Osteoblast (primary cell): ENCODE measurements around the gene PRR13. TPM values are rescaled to one million over a fixed set of nuclear protein-coding genes. Genes with fewer than 3 reads are reported as not detected.
A peak's percentile ranks its signal among the peaks of the same experiment; 100 is the strongest.
"Not testable (repeated sequence)": the region's sequence is repeated elsewhere in the genome, so short reads cannot be mapped to it uniquely, and the experiment has no call there.

Experiments used
- DNase-seq: peaks from one replicate; pipeline ENCODE4 v3.0.0; 2011; ENCODE audit warnings: low spot score, mixed read lengths; ENCODE audit not compliant: insufficient read length; ENCODE audit errors: missing footprints
- H2AFZ ChIP-seq: 2 replicates; pipeline ENCODE4 v1.6.0; 2011; ENCODE audit warnings: mild to moderate bottlenecking, low read length
- H3K27ac ChIP-seq: 2 replicates; pipeline ENCODE4 v1.5.1; 2011; ENCODE audit warnings: mild to moderate bottlenecking, low read depth, low read length, moderate library complexity
- H3K27me3 ChIP-seq: 2 replicates; pipeline ENCODE4 v1.6.0; 2012; ENCODE audit warnings: mild to moderate bottlenecking, control low read depth, inconsistent platforms, low read length, moderate library complexity; ENCODE audit not compliant: insufficient read depth
- H3K36me3 ChIP-seq: 2 replicates; pipeline ENCODE4 v1.5.1; 2011; ENCODE audit warnings: mild to moderate bottlenecking, low read length, control low read depth, moderate library complexity; ENCODE audit not compliant: insufficient read depth
- H3K4me1 ChIP-seq: 2 replicates; pipeline ENCODE4 v1.5.1; 2011; ENCODE audit warnings: mild to moderate bottlenecking, low read length, control low read depth, moderate library complexity; ENCODE audit not compliant: insufficient read depth
- H3K4me2 ChIP-seq: 2 replicates; pipeline ENCODE4 v1.6.0; 2011; ENCODE audit warnings: mild to moderate bottlenecking, low read length; ENCODE audit not compliant: insufficient read depth
- H3K4me3 ChIP-seq: fragments of 200-600 bp; sonication (generic); 3 replicates; pipeline ENCODE4 v1.5.1; 2012; ENCODE audit warnings: mild to moderate bottlenecking, low read length, inconsistent platforms; ENCODE audit not compliant: insufficient read depth
- H3K79me2 ChIP-seq: 2 replicates; pipeline ENCODE4 v1.6.0; 2012; ENCODE audit warnings: mild to moderate bottlenecking, low read length, control low read depth, inconsistent platforms; ENCODE audit not compliant: insufficient read depth
- H3K9me3 ChIP-seq: 2 replicates; pipeline ENCODE4 v1.5.1; 2011; ENCODE audit warnings: low read depth, low read length, control low read depth
- H4K20me1 ChIP-seq: 2 replicates; pipeline ENCODE4 v1.6.0; 2012; ENCODE audit warnings: mild to moderate bottlenecking, low read length, control low read depth; ENCODE audit not compliant: insufficient read depth
- total RNA-seq: library from RNA; depleted of rRNA; stranded (reverse); fragments of >200 nt; gene quantifications from 2 replicates; pipeline ENCODE4 v1.2.3, GENCODE V29; 2012
- TF ChIP-seq, protein P1 (sequence below): IDR thresholded peaks from 2 replicates; pipeline ENCODE4 v1.5.1; 2011; ENCODE audit warnings: mild to moderate bottlenecking, low read depth, low read length, moderate library complexity; ENCODE audit errors: extremely low read depth

The PRR13 gene
- total RNA-seq, 1 donor, result 55.0 TPM

DNA sequence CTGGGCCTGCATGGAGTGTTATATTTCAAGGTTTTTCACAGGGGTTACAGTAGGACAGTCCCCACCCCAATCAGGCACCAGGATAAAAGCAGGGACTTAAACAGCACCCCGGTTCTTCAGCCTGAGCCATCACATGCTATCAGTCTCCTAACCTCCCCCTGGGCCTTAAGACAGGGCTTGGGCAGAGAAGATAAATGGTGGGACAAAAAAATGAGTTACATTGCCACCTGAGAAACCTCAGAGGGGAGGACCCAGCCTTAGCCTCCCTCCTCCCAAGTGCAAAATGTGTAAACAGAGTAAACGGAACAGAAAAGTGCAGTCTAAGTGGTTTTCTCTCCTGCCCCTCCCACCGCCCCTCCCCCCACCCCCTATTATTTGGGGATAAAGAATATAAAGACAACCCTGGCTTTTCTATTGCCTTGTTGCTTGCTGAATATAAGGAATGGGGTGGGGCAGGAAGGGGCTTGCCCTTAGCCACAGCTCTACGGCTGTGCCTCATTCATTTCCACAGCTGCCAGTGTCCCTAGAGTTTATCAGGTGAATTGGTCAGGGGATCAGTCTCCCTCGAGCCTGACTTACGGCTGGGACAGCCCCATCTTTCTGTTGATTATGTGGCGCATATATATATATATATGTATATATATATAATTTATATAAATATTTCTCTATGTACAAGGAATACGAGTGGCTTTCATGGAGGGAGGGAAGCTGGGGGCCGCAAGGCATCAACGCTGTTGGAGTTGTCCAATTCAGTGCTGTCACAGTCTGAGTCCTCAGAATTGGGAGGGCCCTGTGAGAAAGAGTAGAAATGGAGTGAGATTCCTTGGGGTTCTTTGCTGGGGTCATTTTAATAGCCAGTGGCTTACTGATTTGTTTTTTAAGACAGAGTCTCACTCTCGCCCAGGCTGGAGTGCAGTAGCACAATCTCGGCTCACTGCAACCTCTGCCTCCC lies 39.2 kb downstream of the PRR13 start:
- H3K36me3 ChIP-seq, result peaks cover 96% of the 10 kb centered on the region
- peak overlapping the region; percentile 60 for H3K27ac ChIP-seq
- peaks cover 36% of the 10 kb centered on the region for H3K79me2 ChIP-seq

DNA sequence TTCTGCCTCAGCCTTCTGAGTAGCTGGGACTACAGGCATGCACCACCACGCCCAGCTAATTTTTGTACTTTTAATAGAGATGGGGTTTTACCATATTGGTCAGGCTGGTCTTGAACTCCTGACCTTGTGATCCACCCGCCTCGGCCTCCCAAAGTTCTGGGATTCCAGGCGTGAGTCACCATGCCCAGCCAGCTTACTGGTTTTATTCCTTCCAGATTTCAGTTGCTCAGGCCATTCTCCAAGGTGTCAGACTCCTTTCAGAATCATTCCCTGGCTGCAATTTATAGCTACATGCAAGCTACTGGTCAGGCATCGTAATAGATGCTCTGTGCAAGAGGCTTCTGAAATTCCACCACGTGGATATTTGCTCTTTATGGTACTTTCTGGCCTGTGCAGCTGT lies 39.9 kb downstream of the PRR13 start:
- Histone ChIP-seq H3K27ac (peak overlapping the region; percentile 54), H3K4me1 (peaks cover 51% of the 10 kb centered on the region), H3K79me2 (peaks cover 36% of the 10 kb centered on the region), H4K20me1 (peaks cover 67% of the 10 kb centered on the region), H3K36me3 (peaks cover 96% of the 10 kb centered on the region)
- H3K27me3 ChIP-seq, H3K4me3 ChIP-seq, H3K4me2 ChIP-seq, H2AFZ ChIP-seq, H3K9me3 ChIP-seq: not testable (repeated sequence)
- DNase-seq, result peak; percentile 92

More for the DNA sequence above, 39.2 kb downstream of the PRR13 start:
- H3K4me2 ChIP-seq, result no peak overlapping the region
- H2AFZ ChIP-seq, result no peak overlapping the region
- no peaks in the 10 kb centered on the region for H3K9me3 ChIP-seq
- TF ChIP-seq, protein P1, sequence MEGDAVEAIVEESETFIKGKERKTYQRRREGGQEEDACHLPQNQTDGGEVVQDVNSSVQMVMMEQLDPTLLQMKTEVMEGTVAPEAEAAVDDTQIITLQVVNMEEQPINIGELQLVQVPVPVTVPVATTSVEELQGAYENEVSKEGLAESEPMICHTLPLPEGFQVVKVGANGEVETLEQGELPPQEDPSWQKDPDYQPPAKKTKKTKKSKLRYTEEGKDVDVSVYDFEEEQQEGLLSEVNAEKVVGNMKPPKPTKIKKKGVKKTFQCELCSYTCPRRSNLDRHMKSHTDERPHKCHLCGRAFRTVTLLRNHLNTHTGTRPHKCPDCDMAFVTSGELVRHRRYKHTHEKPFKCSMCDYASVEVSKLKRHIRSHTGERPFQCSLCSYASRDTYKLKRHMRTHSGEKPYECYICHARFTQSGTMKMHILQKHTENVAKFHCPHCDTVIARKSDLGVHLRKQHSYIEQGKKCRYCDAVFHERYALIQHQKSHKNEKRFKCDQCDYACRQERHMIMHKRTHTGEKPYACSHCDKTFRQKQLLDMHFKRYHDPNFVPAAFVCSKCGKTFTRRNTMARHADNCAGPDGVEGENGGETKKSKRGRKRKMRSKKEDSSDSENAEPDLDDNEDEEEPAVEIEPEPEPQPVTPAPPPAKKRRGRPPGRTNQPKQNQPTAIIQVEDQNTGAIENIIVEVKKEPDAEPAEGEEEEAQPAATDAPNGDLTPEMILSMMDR, result no peak
- H3K27me3 ChIP-seq, result no peaks in the 10 kb centered on the region
- no peak overlapping the region for H3K4me3 ChIP-seq
- DNase-seq, result peak; percentile 66
- peaks cover 68% of the 10 kb centered on the region for H4K20me1 ChIP-seq
- H3K4me1 ChIP-seq, result peaks cover 58% of the 10 kb centered on the region

DNA sequence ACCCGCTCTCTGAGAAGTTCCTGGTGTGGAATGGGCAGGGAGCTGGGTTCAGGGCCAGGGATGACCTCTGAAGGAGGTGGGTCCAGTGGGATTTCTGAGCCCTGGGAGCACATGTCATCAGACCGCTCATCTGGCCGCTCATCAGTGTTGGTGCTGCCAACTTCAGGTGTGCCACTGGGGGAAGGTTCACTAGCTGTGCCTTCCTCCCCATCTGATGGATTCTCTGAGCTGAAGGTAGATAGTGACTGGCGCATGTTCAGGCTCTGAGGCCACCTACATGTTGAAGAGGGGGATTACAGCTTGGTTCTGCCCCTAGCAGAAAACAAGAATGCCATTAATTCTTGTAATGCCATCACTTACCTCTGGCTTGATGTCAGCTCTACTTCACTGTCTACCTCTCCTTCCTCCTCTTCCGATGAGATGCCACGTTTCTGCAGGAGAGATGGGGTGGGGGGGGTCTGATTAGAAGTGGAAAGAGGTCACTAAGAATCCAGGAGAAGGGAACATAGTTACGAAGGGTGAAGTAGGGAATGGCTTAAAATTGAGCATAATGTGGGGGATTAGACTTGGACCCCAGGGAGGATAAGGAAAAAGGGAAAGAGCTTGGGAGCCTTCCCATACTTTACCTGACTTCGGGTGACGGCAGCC lies 40.5 kb downstream of the PRR13 start:
- no peak overlapping the region for H3K4me3 ChIP-seq
- no peaks in the 10 kb centered on the region for H3K9me3 ChIP-seq
- TF ChIP-seq, protein P1, result peak; percentile 27
- DNase-seq, result peak; percentile 62
- H3K4me2 ChIP-seq, result no peak overlapping the region
- peaks cover 96% of the 10 kb centered on the region for H3K36me3 ChIP-seq
- no peaks in the 10 kb centered on the region for H3K27me3 ChIP-seq
- H2AFZ ChIP-seq, result no peak overlapping the region
- H4K20me1 ChIP-seq, result peaks cover 67% of the 10 kb centered on the region
- peaks cover 46% of the 10 kb centered on the region for H3K4me1 ChIP-seq
- H3K79me2 ChIP-seq, result peaks cover 36% of the 10 kb centered on the region
- H3K27ac ChIP-seq, result peak overlapping the region; percentile 54

DNA sequence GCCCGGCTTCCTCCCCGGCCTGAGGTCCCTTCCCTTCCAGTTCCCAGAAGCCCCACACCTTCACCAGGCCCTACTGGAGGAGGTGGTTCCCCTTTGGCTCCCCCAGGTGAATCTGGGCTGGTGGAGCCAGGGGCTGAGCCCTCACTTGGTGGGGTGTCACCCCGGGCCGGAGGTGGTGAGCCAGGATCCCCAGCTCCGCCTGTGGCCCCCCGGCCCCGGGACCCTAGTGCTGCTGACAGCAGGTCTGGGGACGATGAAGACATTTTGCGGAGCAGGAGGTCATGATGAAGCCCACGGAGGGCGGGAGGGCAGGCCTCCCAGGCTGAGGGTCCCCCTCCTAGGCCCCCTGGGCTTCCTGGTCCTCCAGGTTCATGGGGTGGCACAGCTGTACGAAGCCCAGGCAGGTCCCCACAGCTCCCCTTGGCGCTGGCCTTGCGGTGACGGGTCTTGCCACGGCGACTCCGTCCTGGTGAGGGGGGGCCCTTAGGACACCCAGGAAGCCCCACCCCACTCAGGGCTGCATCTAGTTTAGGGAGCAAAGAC lies 41.2 kb downstream of the PRR13 start:
- no peak overlapping the region for H2AFZ ChIP-seq
- DNase-seq, result peak; percentile 32
- peaks cover 98% of the 10 kb centered on the region for H3K36me3 ChIP-seq
- H3K9me3 ChIP-seq, result no peaks in the 10 kb centered on the region
- H3K4me1 ChIP-seq, result peaks cover 42% of the 10 kb centered on the region
- peaks cover 39% of the 10 kb centered on the region for H3K79me2 ChIP-seq
- TF ChIP-seq, protein P1, result no peak
- H3K27ac ChIP-seq, result peak overlapping the region; percentile 54
- H4K20me1 ChIP-seq, result peaks cover 69% of the 10 kb centered on the region
- H3K4me3 ChIP-seq, result no peak overlapping the region
- H3K4me2 ChIP-seq, result no peak overlapping the region
- H3K27me3 ChIP-seq, result no peaks in the 10 kb centered on the region
